Tibial artery (tissue), 4 donors: Measurements from ENCODE around the gene ATP6V1E1.

Experiments
- DNase-seq, 2 donors: peaks; one replicate each; pipeline ENCODE4 v3.0.0-alpha.2; 2019
- H3K27ac ChIP-seq, 2 donors: fragments of 200-600 bp; sonication (generic) in 1 of 2; 1 replicate in 1 of 2; 2 replicates in 1 of 2; pipeline ENCODE4 v1.5.1; 2018 to 2019; ENCODE audit warnings: mild to moderate bottlenecking in 1 of 2
- H3K27me3 ChIP-seq, 2 donors: fragments of 200-600 bp; sonication (generic) in 1 of 2; one replicate each; pipeline versions ENCODE4 v1.5.1 to v1.6.0; 2016 to 2019
- H3K36me3 ChIP-seq, 3 donors: fragments of 200-600 bp; sonication (generic) in 2 of 3; one replicate each; pipeline ENCODE4 v1.5.1; 2016 to 2019; ENCODE audit warnings: mild to moderate bottlenecking in 2 of 3
- H3K4me1 ChIP-seq, 4 donors: fragments of 200-600 bp; sonication (generic) in 2 of 4; 1 replicate in 3 of 4; 2 replicates in 1 of 4; pipeline ENCODE4 v1.5.1; 2016 to 2019
- H3K4me3 ChIP-seq, 2 donors: fragments of 200-600 bp; sonication (generic) in 1 of 2; 1 replicate in 1 of 2; 2 replicates in 1 of 2; pipeline ENCODE4 v1.5.1; 2018 to 2019; ENCODE audit warnings: mild to moderate bottlenecking in 2 of 2
- H3K9me3 ChIP-seq, 3 donors: fragments of 200-600 bp; sonication (generic) in 1 of 3; one replicate each; pipeline ENCODE4 v1.5.1; 2016 to 2019
- intact Hi-C: fragments of 100-400 bp; cut with DNase I; formaldehyde crosslinking; loops from one replicate; pipeline ENCODE4 v1.15.0; 2023; ENCODE audit warnings: low total_unique reads
- TF ChIP-seq, protein P1 (sequence below), 2 experiments: fragments of 200-600 bp in 1 of 2; fragments of 450-650 bp in 1 of 2; IDR thresholded peaks; one replicate each; pipeline ENCODE4 v1.5.1; 2017 to 2019; ENCODE audit warnings: antibody characterized with exemption in 2 of 2, mild to moderate bottlenecking in 1 of 2, moderate library complexity in 1 of 2

Gene ATP6V1E1

DNA sequence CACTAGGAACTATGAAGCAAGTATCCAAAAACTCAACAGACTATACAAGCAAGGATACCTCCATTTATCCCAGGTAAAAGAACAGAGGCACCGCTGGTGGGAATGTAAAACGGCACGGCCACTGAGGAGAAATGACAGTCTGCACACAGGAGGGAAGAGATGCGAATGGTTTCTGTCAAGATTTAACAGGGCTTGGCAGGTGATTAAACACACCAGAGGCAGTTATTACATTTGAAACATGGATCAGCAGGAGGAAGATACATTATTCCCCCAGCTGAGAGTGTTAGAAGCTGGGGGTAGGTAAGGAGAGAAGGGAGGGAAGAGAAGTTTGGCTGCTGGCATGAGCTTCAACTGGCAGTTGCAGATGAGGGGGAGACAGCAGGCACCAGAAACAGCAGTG, 30.2 kb downstream of the ATP6V1E1 start:
- Histone ChIP-seq H3K4me3 (no peak overlapping the region), H3K27me3 (no peaks in the 10 kb centered on the region), H3K27ac (no peak overlapping the region), H3K36me3 (peaks cover 68 to 84% (median 75%) of the 10 kb centered on the region in 3 donors), H3K9me3 (no peaks in the 10 kb centered on the region), H3K4me1 (no peaks in the 10 kb centered on the region)
- TF ChIP-seq, protein P1, sequence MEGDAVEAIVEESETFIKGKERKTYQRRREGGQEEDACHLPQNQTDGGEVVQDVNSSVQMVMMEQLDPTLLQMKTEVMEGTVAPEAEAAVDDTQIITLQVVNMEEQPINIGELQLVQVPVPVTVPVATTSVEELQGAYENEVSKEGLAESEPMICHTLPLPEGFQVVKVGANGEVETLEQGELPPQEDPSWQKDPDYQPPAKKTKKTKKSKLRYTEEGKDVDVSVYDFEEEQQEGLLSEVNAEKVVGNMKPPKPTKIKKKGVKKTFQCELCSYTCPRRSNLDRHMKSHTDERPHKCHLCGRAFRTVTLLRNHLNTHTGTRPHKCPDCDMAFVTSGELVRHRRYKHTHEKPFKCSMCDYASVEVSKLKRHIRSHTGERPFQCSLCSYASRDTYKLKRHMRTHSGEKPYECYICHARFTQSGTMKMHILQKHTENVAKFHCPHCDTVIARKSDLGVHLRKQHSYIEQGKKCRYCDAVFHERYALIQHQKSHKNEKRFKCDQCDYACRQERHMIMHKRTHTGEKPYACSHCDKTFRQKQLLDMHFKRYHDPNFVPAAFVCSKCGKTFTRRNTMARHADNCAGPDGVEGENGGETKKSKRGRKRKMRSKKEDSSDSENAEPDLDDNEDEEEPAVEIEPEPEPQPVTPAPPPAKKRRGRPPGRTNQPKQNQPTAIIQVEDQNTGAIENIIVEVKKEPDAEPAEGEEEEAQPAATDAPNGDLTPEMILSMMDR (IDR thresholded peaks at IDR 0.05), result no peak
- intact Hi-C loops, result no loop called here
- no peak for DNase-seq

DNA sequence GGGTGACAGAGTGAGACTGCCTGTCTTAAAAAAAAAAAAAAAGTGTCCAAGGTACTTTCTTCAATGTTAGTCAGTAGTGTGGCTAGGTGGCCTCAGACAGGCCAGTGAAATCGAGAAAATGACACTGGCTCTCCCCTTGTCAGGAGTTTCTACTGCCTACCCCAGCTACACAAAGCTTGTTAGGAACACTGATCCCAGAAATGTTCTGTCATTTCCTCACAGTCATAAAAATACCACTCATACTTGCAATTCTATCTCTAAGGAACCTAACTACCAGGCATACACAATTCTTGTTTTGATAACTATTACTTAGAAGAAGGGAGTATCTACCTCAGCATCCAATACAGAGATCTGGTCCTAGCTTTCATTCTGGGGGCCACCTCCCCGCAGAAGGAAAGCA, 31.3 kb downstream of the ATP6V1E1 start:
- H3K27me3 ChIP-seq, result no peaks in the 10 kb centered on the region
- H3K27ac ChIP-seq, result no peak overlapping the region
- no peaks in the 10 kb centered on the region for H3K4me1 ChIP-seq
- intact Hi-C loops, result no loop called here
- H3K36me3 ChIP-seq, result peaks cover 79 to 92% (median 86%) of the 10 kb centered on the region in 3 donors
- DNase-seq, result no peak
- TF ChIP-seq, protein P1 (IDR thresholded peaks at IDR 0.05), result no peak
- no peaks in the 10 kb centered on the region for H3K9me3 ChIP-seq
- H3K4me3 ChIP-seq, result no peak overlapping the region

GRCh38 chr22:17596226-17596625, 32.3 kb downstream of the ATP6V1E1 start:
- no peaks in the 10 kb centered on the region for H3K4me1 ChIP-seq
- no peak overlapping the region for H3K4me3 ChIP-seq
- no peaks in the 10 kb centered on the region for H3K27me3 ChIP-seq
- no peak overlapping the region for H3K27ac ChIP-seq
- intact Hi-C loops, result no loop called here
- peaks cover 89 to 99% (median 96%) of the 10 kb centered on the region in 3 donors for H3K36me3 ChIP-seq
- peak in 1 of 2 donors; percentile 41 for DNase-seq
- no peaks in the 10 kb centered on the region for H3K9me3 ChIP-seq
- TF ChIP-seq, protein P1 (IDR thresholded peaks at IDR 0.05), result no peak

- intact Hi-C loops, result no loop called here
- H3K4me1 ChIP-seq, result no peaks in the 10 kb centered on the region
- H3K27ac ChIP-seq, result no peak overlapping the region
- H3K9me3 ChIP-seq, result no peaks in the 10 kb centered on the region
- peaks cover 70 to 80% (median 73%) of the 10 kb centered on the region in 3 donors for H3K36me3 ChIP-seq
- H3K4me3 ChIP-seq, result no peak overlapping the region
- no peaks in the 10 kb centered on the region for H3K27me3 ChIP-seq
- TF ChIP-seq, protein P1 (IDR thresholded peaks at IDR 0.05), result no peak
- peak in 1 of 2 donors; percentile 20 for DNase-seq
Observed at GRCh38 chr22:17592201-17592600, 36.3 kb downstream of the ATP6V1E1 start.

- Histone ChIP-seq H3K4me1 (no peaks in the 10 kb centered on the region), H3K9me3 (no peaks in the 10 kb centered on the region), H3K27me3 (no peaks in the 10 kb centered on the region), H3K4me3 (no peak overlapping the region), H3K27ac (no peak overlapping the region), H3K36me3 (peaks cover 54 to 64% (median 57%) of the 10 kb centered on the region in 3 donors)
- TF ChIP-seq, protein P1 (IDR thresholded peaks at IDR 0.05), result no peak
- intact Hi-C loops, result no loop called here
- peak in 1 of 2 donors; percentile 27 for DNase-seq
Observed at GRCh38 chr22:17590586-17590985, 38.0 kb downstream of the ATP6V1E1 start.
